Endodermal cell (in vitro differentiated cells): Measurements from ENCODE around the gene TRPM6. TPM values are rescaled to one million over a fixed set of nuclear protein-coding genes. Genes with fewer than 3 reads are reported as not detected.

Experiments used
- DNase-seq: peaks from one replicate; pipeline ENCODE4 v3.0.0-alpha.2; 2017
- H3K27ac ChIP-seq: 2 replicates; pipeline ENCODE4 v1.5.1; 2013; ENCODE audit warnings: mild to moderate bottlenecking, low read depth, low read length, moderate library complexity
- H3K27me3 ChIP-seq: 2 replicates; pipeline ENCODE4 v1.6.1; 2013; ENCODE audit warnings: mild to moderate bottlenecking, low read length, moderate library complexity; ENCODE audit not compliant: insufficient read depth, control insufficient read depth, poor library complexity, severe bottlenecking
- H3K36me3 ChIP-seq: 2 replicates; pipeline ENCODE4 v1.7.0; 2013; ENCODE audit warnings: mild to moderate bottlenecking, low read length, moderate library complexity; ENCODE audit not compliant: control insufficient read depth, insufficient read depth
- H3K4me1 ChIP-seq: one replicate; pipeline ENCODE4 v1.7.0; 2013; ENCODE audit warnings: low read length; ENCODE audit not compliant: control insufficient read depth, insufficient read depth
- H3K4me3 ChIP-seq: 2 replicates; pipeline ENCODE4 v1.5.1; 2013; ENCODE audit warnings: mild to moderate bottlenecking, low read length, moderate library complexity
- H3K9ac ChIP-seq: 2 replicates; pipeline ENCODE4 v1.6.1; 2013; ENCODE audit warnings: mild to moderate bottlenecking, low read length, moderate library complexity; ENCODE audit not compliant: poor library complexity, severe bottlenecking; ENCODE audit errors: extremely low read depth
- H3K9me3 ChIP-seq: 2 replicates; pipeline ENCODE4 v1.6.1; 2013; ENCODE audit warnings: mild to moderate bottlenecking, low read length, moderate library complexity; ENCODE audit not compliant: control insufficient read depth
- H3K27ac Mint-ChIP-seq: 2 replicates; pipeline ENCODE4 v1.8.0; 2020; ENCODE audit warnings: mixed read lengths
- H3K27me3 Mint-ChIP-seq: 2 replicates; pipeline ENCODE4 v1.8.0; 2021; ENCODE audit warnings: mild to moderate bottlenecking, mixed read lengths; ENCODE audit not compliant: insufficient read depth
- H3K36me3 Mint-ChIP-seq: 2 replicates; pipeline ENCODE4 v1.8.0; 2020; ENCODE audit warnings: low read depth, mixed read lengths
- H3K4me1 Mint-ChIP-seq: 2 replicates; pipeline ENCODE4 v1.8.0; 2020; ENCODE audit warnings: mixed read lengths
- H3K4me3 Mint-ChIP-seq: 2 replicates; pipeline ENCODE4 v1.8.0; 2020; ENCODE audit warnings: mild to moderate bottlenecking, moderate library complexity, mixed read lengths
- H3K9me3 Mint-ChIP-seq: 2 replicates; pipeline ENCODE4 v1.8.0; 2020; ENCODE audit warnings: mild to moderate bottlenecking, mixed read lengths
- WGBS, 2 experiments: methylation state at CpG; one replicate each; pipeline versions ENCODE4 v1.1.5 to v1.1.7; 2013; ENCODE audit warnings: missing lambda C conversion rate in 2 of 2, mixed read lengths in 1 of 2; ENCODE audit not compliant: insufficient coverage in 1 of 2, insufficient read length in 1 of 2; 5-methylcytosine and 5-hydroxymethylcytosine counted together
- total RNA-seq, 2 donors: library from RNA; stranded (reverse); fragmentation: NEBNext Ultra II Directional in 1 of 2; extraction: Animal tissue kit (Norgen Biotek cat#: 25700) in 1 of 2; gene quantifications; 2 replicates in 1 of 2; 3 replicates in 1 of 2; pipeline ENCODE4 v1.2.1, GENCODE V29; 2021
- TF ChIP-seq, protein P1 (sequence below): fragments of 200-600 bp; sonication (generic); conservative IDR thresholded peaks from 2 replicates; pipeline ENCODE4 v1.5.0; 2021; ENCODE audit warnings: antibody characterized with exemption, mild to moderate bottlenecking

Gene TRPM6
- total RNA-seq, 2 donors from 2014 or later: 1.2 to 1.7 TPM

DNA sequence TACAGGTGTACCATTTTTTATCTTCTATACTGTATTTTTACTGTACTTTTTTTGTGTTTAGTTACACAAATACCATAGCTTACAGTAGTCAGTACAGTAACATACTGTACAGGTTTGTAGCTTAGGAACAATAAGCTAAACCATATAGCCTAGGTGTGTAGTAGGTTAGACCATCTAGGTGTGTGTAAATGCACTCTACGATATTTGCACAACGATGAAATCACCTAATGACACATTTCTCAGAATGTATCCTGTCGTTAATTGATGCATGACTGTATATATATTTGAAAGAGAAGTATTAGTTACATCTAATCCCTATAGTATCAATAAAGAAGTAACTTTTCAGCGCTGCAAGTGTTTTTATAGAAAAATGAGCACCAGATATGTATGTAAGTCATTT, 138.8 kb downstream of the TRPM6 start:
- Histone ChIP-seq H3K4me1 (no peaks in the 10 kb centered on the region), H3K36me3 (no peaks in the 10 kb centered on the region), H3K4me3 (no peak overlapping the region), H3K27ac (no peak overlapping the region), H3K9me3 (no peaks in the 10 kb centered on the region), H3K9ac (no peak overlapping the region), H3K27me3 (no peaks in the 10 kb centered on the region)
- 80 to 97% methylated on average over 1 to 3 of the region's 4 CpGs for WGBS, 2 experiments
- no peak for DNase-seq
- Mint-ChIP-seq H3K4me3 (no peak overlapping the region), H3K27ac (no peak overlapping the region), H3K9me3 (no peaks in the 10 kb centered on the region), H3K27me3 (no peaks in the 10 kb centered on the region), H3K36me3 (no peaks in the 10 kb centered on the region), H3K4me1 (no peaks in the 10 kb centered on the region)
- TF ChIP-seq, protein P1, sequence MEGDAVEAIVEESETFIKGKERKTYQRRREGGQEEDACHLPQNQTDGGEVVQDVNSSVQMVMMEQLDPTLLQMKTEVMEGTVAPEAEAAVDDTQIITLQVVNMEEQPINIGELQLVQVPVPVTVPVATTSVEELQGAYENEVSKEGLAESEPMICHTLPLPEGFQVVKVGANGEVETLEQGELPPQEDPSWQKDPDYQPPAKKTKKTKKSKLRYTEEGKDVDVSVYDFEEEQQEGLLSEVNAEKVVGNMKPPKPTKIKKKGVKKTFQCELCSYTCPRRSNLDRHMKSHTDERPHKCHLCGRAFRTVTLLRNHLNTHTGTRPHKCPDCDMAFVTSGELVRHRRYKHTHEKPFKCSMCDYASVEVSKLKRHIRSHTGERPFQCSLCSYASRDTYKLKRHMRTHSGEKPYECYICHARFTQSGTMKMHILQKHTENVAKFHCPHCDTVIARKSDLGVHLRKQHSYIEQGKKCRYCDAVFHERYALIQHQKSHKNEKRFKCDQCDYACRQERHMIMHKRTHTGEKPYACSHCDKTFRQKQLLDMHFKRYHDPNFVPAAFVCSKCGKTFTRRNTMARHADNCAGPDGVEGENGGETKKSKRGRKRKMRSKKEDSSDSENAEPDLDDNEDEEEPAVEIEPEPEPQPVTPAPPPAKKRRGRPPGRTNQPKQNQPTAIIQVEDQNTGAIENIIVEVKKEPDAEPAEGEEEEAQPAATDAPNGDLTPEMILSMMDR: no peak

GRCh38 chr9:74742792-74743730, 144.7 kb downstream of the TRPM6 start:
- WGBS, 2 experiments: 30 to 47% methylated on average over 5 to 8 of the region's 8 CpGs
- peak; percentile 70 for DNase-seq
- Mint-ChIP-seq H3K4me1 (no peaks in the 10 kb centered on the region), H3K27ac (no peak overlapping the region), H3K4me3 (no peak overlapping the region), H3K27me3 (no peaks in the 10 kb centered on the region), H3K36me3 (no peaks in the 10 kb centered on the region), H3K9me3 (no peaks in the 10 kb centered on the region)
- H3K9ac ChIP-seq: no peak overlapping the region
- H3K27ac ChIP-seq: no peak overlapping the region
- TF ChIP-seq, protein P1: peak; percentile 84
- no peaks in the 10 kb centered on the region for H3K27me3 ChIP-seq
- H3K4me1 ChIP-seq: no peaks in the 10 kb centered on the region
- no peak overlapping the region for H3K4me3 ChIP-seq
- no peaks in the 10 kb centered on the region for H3K9me3 ChIP-seq
- no peaks in the 10 kb centered on the region for H3K36me3 ChIP-seq

- no peaks in the 10 kb centered on the region for H3K27me3 Mint-ChIP-seq
- no peaks in the 10 kb centered on the region for H3K4me1 ChIP-seq
- H3K36me3 Mint-ChIP-seq: no peaks in the 10 kb centered on the region
- H3K36me3 ChIP-seq: no peaks in the 10 kb centered on the region
- no peaks in the 10 kb centered on the region for H3K4me1 Mint-ChIP-seq
- H3K27ac Mint-ChIP-seq: no peak overlapping the region
- no peak overlapping the region for H3K4me3 ChIP-seq
- TF ChIP-seq, protein P1: no peak
- no peak overlapping the region for H3K4me3 Mint-ChIP-seq
- no peak overlapping the region for H3K9ac ChIP-seq
- no peak overlapping the region for H3K27ac ChIP-seq
- no peak for DNase-seq
- H3K27me3 ChIP-seq: no peaks in the 10 kb centered on the region
- WGBS, 2 experiments: 100% methylated on average over 1 of the region's 1 CpG; no CpG with 5 or more reads in 1 of the 2 experiments
- no peaks in the 10 kb centered on the region for H3K9me3 Mint-ChIP-seq
- H3K9me3 ChIP-seq: no peaks in the 10 kb centered on the region
Measured at GRCh38 chr9:74742191-74742790, 145.4 kb downstream of the TRPM6 start.
